ENCODE measurements around the gene DAZAP1.

DNA sequence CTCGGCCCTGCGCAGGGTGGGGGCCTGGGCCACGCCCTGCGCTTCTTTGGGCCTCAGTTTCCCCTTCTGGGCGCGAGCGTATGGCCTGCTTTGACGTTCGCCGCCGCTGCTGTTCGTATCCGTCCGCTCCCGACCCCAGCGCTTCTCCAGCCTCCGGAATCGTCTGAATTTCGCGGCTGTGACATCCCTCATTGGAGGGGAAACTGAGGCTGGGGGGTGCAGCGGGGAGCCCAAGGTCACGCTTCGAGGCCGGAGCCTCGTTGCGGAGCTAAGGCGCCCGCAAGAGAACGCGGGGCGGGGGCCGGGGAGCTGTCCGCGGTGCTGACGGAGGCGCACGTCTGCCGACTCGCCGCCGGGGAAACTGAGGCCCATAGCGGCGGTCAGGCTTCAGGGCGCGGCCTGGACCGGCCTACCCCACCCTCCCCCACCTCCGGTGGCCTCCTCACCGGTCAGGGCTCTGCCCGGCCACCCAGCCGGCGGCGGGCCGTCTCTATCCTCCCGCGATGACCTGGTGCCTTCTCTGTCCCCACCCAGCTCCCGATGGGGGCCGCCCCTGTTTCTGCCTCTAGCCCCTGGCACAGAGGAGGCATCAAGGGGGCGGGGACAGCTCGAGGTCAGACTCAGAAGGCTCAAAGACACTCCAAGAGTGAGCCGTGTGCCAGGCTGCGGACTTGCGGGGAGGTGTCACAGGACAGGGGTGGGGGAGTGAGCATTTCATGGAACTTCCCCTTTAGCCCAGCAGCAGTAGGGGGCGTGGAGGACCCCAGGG, 39.5 kb downstream of the DAZAP1 start:
- TF ChIP-seq, protein P1, sequence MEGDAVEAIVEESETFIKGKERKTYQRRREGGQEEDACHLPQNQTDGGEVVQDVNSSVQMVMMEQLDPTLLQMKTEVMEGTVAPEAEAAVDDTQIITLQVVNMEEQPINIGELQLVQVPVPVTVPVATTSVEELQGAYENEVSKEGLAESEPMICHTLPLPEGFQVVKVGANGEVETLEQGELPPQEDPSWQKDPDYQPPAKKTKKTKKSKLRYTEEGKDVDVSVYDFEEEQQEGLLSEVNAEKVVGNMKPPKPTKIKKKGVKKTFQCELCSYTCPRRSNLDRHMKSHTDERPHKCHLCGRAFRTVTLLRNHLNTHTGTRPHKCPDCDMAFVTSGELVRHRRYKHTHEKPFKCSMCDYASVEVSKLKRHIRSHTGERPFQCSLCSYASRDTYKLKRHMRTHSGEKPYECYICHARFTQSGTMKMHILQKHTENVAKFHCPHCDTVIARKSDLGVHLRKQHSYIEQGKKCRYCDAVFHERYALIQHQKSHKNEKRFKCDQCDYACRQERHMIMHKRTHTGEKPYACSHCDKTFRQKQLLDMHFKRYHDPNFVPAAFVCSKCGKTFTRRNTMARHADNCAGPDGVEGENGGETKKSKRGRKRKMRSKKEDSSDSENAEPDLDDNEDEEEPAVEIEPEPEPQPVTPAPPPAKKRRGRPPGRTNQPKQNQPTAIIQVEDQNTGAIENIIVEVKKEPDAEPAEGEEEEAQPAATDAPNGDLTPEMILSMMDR (IDR thresholded peaks at IDR 0.05) = no peak
- no peak for TF ChIP-seq ZFX (IDR thresholded peaks at IDR 0.05; ENCODE audit: borderline replicate concordance)

Measured in 22Rv1 (cell line).